NAMALWA (cell line): Measurements from ENCODE around the gene BCDIN3D.
"Not testable (repeated sequence)": the region's sequence is repeated elsewhere in the genome, so short reads cannot be mapped to it uniquely, and the experiment has no call there.

Experiments
- DNase-seq: peaks from one replicate; pipeline ENCODE4 v3.0.0-alpha.2; 2015; ENCODE audit warnings: low spot score

The BCDIN3D gene

DNA sequence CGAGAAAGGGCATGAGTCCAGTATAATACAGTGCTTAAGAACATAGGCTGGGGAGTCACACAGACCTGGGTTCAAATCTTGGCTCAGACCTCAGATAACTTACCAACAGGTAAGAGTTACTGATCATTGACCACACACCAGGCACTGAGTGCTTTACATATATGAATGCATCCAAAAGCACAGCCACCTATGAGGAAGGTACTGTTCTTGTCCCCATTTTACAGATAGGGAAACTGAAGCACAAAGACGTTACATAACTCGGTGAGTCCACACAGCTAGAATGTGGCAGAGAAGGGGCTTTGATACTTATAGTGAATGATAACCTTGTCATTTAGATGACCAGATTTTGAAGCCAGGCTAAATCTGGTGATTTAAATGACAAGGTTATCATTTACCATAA, 33.2 kb upstream of the BCDIN3D start:
- no peak for DNase-seq

DNA sequence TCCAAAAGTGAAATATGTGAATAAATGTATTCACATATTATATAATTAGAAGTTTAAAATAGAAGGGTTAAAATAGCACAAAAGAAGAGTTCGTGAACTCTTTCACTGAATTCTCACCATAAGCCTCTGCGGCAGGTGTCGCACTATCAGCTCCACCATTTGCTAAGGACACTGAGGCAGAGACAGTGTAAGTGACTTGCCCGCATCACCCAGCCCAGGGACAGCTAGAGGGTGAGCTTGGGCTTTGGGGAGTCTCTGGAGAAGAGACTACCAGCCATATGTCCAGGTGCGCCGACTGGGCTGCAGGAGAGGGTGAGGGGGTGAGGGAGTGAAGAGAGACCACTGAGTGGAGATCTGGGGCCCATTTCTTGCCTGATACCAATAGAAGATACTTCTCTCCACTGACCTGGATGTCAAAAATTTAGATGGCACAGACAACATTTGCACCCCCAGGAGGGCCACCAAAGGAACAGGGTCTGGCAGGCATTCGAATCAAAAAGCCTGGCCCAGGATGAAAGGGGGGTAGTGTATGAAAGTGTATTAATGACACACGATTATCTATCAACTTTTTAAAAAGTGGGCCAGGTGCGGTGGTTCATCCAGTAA, 32.3 kb upstream of the BCDIN3D start:
- DNase-seq = no peak

DNA sequence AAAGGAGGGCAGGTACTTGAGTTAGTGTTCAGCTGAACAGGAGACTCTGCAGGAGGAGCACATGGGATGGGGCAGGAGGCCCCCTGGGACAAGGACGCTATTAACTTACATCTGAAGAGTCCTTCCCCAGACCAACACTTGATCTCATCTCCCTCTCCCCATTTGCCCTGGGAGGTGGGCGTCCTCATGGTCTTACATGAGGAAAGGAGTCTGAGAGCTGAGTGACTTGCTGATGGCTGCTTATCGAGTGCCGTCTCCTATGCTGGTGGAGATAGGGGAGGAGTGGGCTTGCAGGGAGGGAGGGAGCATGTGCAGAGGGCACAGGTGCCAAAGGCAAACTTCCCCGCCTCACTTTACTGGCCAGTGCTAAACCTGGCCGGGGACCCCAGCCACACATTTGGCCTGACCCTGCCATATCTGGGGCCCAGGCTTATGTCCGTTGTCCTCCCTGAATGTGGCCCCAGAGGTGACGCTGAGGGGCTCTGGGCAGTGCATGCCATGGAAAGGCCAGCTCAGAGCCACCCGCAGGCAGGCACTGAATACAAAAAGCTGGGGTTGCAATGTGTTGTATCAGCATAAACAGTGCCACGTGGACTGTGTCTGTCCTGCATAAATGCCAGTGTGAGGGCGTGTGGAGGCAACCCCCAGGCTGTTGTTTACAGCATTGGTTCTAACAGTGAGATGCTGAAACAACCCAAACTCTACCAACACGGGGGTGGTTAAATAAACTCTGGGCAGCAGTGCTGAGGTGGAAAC, 31.4 kb upstream of the BCDIN3D start:
- DNase-seq = no peak

DNA sequence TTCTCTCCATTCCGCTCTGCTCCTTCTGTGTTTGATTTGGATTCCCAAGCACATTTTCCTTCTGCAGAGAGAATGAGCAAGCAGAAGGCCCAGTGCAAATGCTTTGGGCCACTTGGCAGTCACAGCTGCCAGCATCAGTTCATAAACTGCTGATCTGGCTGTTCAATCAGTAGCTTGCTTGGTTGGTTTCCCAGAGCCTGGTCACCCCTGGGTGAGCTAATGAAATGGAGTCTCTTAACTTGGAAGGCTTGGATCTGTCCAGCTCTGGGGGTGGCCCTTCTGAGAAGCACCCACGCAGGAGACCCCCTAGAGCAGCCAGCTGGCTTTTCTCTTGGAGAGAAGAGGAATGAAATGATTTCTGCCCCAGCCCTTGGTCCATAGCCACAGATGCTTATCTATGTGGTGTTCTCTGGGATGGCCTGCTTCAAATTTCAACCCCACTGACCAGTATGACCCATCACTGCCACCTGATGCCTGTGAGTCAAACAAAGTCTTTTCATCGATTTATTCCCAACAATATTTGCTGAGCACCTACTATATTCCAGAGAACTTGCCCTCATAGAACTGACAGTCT, 30.5 kb upstream of the BCDIN3D start:
- DNase-seq = no peak

DNA sequence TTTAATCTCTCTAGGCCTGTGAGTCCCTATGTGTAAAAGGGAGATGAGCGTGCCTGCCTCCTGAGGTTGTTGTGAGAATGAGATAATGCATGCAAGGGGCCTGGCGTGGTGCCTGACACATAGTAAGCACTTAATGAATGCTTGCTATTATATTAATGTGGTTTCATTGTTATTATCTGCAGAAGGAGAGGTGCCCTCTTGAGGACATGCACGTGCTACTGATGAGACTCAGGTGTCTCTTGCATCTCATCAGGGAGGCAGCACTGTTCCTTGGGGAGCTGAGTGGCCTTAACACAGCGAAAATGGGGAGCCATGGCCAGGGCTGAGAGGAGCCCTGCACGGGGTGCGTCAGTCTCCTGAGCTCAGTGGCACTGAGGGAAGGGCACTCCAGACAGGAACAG, 29.9 kb upstream of the BCDIN3D start:
- no peak for DNase-seq

DNA sequence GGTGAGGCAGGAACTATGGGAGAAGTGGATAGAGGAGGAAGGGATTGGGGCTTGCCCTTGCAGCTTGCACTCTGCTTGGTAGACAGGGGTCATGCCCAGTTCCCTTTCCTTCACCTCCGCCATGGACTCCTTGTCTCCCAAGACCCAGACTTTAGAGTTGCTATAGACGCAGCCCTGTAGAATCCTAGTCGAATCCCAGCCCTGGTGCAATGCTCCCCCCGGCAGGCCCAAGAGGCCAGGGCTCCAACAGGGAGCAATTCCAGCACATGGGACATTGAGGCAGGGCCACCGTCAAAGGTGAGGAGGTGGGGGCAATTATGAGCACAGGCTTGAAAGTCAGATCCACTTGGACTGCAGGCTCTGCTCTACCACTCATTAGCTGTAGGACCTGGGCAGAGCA, 29.5 kb upstream of the BCDIN3D start:
- no peak for DNase-seq

DNA sequence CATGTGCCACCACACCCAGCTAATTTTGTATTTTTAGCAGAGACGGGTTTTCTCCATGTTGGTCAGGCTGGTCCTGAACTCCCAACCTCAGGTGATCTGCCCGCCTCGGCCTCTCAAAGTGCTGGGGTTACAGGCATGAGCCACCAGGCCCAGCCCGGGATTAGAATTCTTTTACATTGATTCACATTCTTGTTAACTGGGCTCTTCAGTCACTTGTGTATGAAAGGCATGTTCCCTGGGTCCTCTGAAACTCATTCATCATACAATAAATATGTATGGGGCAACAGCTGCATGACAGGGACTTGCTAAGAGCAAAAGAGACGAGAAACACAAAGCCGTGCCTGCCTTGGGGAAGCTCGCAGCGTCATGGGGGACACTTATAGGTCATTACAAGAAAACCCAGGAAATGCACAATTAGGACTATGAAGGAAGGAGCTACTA, 28.9 kb upstream of the BCDIN3D start:
- not testable (repeated sequence) for DNase-seq

DNA sequence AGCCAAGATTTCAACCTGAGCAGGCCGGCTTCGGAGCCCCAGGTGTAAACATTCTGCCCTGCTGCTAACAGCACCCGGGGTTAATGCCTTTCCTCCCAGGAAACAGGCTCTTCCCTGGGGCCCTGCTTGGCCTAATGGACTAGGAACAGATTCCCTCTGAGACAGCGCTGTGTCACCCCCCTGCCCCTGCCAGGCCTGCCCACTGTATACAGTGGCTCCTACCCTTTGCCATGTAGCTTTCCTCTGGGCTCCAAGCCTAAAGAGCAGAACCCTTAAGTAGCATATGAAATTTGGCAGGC, 28.3 kb upstream of the BCDIN3D start:
- DNase-seq = no peak

DNA sequence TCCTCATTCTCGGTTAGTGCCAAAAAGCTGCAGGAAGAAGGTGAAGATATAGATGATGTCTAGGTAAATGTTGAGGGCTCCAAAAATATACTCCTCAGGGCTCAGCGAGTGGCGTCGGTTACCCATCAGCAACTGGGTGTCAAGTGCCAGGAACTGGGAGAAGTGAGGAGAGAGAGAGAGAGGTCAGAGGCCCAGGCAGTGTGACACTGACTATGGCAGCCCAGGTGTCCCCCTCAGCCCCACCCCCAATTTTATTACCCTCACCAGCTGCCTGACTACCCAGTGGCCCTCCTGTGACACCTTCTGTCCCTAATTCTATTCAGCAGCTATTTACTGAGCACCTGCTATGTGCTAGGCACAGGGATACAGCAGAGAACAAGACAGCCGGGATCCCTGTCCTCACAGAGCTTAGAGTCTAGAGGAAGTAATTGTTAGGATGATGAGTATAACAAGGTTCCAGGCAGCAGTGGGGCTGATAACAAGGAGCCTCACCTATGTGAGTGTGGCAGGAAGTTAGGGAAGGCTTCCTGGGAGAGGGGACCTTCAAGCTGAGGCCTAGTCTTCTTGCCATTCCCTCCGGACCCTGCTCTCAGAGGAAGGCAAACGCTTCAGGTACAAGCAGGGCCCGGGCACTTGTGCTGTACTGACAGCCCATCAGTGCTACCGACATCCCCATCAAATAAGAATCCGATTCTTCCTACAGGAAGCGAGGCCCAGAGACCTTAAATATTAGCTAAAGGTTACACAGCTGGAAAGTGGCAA, 27.8 kb upstream of the BCDIN3D start:
- no peak for DNase-seq

DNA sequence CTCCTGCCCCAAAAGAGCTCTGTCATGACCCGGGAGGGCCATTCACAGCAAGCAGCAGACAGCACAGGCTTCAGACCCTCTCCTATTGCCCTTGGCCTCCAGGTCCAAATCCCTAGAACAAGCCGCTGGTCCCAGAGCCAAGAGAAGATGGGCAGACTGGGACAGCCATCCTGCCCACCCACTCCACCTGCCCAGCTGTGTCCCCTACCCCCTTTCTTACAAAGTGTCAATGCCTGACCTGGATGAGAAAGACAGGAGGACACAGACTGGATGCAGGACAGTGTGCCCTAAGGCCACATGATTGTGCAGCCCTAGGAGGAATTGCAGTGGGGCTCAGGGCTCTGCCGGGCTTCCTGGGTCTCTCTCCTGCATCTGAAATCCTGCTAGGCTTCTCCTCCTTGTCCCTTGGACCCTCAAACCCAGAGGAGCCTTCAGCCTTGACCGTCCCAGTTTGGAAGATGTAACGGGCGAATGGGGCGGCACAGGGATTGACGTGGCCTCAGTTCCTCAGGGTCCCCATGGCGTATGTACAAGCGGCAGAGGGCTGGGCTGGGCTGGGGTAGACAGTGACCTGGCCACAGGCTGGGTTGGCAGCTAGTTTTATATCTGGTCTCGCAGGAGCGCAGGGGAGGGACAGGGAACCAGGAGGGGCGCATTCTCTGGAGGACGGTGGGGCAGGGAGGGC, 27.1 kb upstream of the BCDIN3D start:
- no peak for DNase-seq

DNA sequence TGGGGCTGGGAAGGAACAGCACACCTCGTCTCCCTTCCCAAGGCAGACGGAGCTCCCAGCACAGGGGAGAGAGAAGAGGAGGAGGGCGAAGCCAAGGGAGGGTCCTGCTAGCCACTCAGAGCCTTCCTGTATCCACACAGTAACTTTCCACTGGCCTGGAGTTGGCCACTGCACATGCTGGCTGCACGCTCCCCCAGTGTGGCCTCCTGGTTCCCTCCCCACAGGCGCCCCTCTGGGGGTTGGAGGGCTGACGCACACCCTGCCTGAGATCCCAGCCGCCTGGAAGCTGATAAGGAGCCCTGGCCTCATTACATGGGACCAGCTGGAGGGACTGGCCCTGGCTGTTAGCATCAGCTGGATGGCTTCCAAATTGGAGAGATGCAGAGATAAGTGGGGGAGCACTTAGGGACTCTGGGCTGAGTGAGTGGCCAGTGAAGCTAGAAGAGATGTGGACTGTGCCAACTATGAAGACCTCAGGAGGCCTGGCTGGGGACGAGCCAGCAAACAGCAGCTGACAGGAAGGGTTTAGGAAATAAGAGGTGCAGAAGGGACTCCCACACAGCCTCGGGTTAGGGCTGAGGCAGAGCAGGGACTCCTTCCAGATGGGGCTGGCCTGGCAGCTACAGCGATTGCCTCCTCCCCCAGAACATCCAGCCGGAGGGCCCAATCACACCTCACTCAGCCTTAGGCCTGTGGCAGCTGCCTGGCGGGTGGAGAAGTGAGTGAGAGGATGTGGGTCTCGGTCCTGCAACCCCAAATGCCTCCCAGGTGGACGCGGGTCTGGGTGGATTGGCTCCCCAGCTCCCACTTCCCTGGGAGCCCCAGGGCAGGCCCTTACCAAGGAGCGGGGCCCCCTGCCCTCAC, 26.3 kb upstream of the BCDIN3D start:
- no peak for DNase-seq

DNA sequence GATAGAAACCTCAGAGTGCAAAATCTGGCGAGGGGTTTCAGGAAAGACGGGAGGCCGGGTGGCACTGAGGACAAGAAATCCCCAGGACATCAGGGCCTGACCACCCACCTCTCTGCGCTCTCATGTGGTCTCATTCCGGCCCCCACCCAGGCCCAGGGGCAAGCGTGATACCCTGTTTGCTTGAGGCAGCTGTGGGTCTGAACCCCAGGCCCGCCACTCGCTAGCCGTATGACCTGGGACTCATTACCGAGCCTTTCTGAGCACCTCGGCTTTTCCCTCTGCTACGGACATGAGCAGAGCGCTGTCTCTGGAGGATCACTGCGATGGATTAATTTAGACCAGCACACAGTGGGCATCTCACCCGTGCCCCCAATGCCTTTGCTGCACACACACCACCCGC, 25.5 kb upstream of the BCDIN3D start:
- DNase-seq = no peak

DNA sequence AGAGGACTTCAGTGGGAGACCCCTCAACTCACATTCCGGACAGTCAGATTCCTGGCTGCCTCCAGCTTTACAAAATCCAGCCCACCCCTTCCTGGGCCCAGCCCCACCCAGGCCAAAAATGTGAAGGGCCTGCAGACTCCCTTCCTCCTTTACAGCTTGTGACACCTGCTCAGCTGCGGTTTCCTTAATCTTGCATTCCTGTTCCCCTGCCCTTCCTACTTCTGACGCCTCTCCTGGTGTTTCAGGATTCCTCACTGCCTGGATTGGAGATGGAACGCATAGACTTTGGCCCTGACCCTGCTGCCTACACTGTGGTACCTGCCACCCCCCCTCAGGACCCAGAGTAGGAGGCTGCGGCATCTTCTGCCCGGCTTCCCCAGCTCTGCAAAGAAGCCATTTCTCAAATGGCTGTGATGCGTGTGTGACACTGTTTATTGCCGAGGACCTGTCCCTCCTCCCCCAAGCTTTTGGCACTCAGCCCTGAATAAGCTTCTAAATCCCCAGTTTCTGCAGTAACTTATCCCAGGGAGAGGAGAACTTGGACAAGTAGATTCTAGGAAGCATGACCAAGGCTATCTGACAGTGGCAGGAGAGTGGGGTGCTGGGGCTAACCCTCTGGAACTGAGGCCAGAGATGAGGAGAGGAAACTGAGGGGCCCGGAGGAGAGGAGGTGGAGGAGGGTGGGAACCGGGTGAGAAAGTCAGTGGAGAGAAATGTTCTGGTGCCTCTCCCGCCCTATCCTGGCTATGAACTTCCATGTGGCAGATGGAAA, 24.9 kb upstream of the BCDIN3D start:
- DNase-seq = no peak

DNA sequence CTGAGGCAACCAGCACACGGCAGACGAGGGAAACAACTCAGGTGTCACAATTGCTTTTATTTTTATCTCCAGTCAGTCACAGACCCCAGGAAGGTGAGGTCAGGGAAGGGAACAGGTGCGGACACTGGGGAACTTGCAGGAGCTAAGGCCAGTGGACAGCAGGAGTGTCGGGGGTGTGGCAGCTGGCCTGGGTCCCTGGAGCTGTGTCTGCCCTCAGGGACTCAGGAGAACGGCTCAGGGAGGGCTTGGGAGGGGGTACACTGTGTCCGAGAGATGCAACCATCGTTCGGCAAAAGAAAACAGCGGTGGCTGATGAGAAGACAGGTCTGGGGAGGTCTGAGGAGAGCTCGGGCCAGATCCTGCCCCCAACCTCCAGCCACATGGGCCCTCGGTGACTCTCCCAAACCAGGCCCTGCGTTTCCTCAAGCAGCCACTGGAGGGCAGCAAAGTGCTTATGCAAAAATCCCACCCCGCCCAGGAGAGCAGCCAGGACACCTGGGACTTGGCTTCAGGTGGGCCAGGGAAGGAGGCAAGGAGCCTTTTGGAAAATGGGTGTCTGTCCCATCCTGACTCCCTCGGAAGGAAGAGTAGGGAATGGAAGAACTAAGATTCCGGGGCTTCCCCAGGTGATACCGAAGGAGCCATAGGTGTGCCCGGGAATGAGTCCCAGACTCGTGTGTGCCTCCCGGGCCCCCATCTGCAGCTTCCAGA, 24.1 kb upstream of the BCDIN3D start:
- peak; percentile 80 for DNase-seq

DNA sequence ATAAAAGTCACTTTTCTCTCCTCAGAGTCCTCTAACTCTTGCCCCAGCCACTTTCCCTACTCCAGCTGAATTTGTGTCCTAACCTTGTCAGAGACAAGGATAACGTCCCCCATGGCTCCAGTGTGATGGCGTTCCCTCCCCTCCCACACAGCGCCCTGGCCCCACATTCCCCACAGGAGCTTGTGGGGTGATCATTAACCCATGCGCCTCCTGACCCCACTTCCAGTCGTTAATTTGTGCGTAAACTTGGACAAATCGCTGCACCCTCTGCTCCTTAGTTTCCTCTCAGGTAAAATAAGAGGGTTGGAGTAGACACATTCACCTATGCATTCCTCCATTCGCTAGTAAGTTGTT, 22.9 kb upstream of the BCDIN3D start:
- no peak for DNase-seq

DNA sequence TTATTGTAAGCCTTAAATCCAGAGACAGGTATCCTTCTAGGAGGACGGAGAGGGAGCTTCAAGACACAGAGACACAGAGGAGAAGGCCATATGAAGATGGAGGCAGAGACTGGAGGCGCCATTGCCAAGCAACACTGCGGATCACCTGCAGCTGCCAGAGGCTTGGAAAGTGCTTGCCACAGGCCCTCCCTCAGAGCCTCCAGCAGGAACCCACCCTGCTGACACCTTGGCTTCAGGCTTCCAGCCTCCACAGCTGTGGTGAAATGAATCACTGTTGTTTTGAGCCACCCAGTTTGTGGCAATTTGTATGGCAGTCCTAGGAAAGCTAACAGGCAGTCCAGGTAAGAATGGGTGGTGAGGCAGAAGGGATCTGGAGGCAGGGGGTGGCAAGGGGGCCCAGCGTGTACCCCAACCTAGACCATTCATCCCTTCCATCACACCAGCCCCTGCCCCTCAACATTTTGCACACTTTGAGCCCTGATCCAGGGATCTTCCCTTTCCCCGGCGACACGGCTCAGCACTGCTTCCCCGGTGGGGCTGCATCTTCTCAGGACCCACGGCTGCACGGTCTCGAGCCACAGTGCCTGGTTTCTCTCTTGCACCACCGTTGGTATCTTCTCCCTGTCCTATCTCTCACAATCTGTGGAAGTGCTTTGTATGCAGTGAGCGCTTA, 22.3 kb upstream of the BCDIN3D start:
- no peak for DNase-seq

DNA sequence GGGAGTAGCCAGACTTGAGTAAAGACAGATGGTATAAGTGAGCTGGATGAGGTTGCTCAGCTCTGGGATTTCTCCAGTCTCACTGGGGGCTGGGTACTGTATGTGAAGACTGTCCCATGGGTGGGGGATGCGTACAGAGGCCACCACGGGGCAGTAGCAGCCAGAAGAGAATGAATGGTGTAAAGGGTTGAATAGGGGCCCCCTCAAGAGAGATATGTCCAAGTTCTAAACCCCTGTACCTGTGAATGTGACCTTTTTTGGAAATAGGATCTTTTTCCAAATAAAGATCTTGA, 21.8 kb upstream of the BCDIN3D start:
- no peak for DNase-seq

DNA sequence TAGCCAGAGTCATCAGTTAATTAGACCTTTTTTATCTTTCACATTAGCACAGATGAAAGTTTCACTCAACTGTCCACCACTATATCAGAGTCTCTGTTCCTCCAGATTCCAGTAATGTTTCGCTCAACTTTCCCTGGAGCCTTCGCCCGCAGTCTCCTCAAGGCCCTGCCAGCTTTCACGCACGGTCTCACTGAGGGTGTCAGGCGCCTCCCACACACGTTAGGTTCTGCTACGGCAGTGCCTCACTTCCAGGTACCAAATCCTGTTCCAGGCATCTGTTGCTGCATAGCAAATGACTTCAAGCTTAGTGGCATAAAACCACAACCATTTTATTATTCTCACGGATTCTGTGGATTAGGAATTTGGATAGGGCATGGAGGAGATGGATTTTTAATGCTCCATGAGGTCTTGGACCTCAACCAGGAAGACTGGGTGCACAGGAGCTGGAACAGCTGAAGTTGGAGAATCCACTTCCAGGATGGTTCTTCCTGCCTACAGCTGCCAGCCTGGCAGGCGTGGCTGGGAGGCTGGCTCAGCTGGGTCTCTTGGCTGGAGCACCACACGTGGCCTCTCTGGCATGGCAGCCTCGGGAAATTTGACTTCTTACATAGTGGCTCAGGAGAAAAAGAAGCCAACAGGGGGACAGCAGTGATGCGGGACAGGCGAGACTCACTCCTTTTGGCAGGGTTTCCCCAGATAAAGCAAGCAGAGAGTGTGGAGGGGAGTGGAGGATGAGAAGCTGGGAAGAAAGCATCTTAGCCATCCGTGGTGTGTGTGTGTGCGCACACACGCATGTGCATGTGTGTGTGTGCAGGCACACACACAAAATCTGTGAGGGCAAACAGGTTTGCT, 21.3 kb upstream of the BCDIN3D start:
- DNase-seq = no peak

DNA sequence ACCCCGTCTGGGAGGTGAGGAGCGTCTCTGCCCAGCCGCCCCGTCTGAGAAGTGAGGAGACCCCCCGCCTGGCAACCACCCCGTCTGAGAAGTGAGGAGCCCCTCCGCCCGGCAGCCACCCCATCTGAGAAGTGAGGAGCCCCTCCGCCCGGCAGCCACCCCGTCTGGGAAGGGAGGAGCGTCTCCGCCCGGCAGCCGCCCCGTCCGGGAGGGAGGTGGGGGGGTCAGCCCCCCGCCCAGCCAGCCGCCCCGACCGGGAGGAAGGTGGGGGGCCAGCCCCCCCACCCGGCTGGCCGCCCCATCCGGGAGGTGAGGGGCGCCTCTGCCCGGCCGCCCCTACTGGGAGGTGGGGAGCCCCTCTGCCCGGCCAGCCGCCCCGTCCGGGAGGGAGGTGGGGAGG, 18.0 kb upstream of the BCDIN3D start:
- not testable (repeated sequence) for DNase-seq
